Loucy (cell line): ENCODE results near the gene LTB4R2.
A peak's percentile ranks its signal among the peaks of the same experiment; 100 is the strongest.

ENCODE experiments used
- H2AFZ ChIP-seq: fragments of 200-600 bp; sonication (generic); 2 replicates; pipeline ENCODE4 v1.6.0; 2016; ENCODE audit warnings: antibody characterized with exemption, mild to moderate bottlenecking, low read length, moderate library complexity
- H3F3A ChIP-seq: fragments of 200-600 bp; 2 replicates; pipeline ENCODE4 v1.6.0; 2016; ENCODE audit warnings: antibody characterized with exemption, low read depth, mild to moderate bottlenecking
- H3K27me3 ChIP-seq: fragments of 200-600 bp; sonication (generic); 2 replicates; pipeline ENCODE4 v1.6.1; 2014; ENCODE audit warnings: low read length, mild to moderate bottlenecking; ENCODE audit not compliant: insufficient read depth, poor library complexity, severe bottlenecking
- H3K36me3 ChIP-seq: fragments of 200-600 bp; sonication (generic); 2 replicates; pipeline ENCODE4 v1.6.1; 2016; ENCODE audit warnings: low read length; ENCODE audit not compliant: insufficient read depth
- H3K4me1 ChIP-seq: fragments of 200-600 bp; sonication (generic); 2 replicates; pipeline ENCODE4 v1.5.1; 2014; ENCODE audit warnings: low read length, mild to moderate bottlenecking; ENCODE audit not compliant: insufficient read depth, poor library complexity, severe bottlenecking
- H3K4me2 ChIP-seq: fragments of 200-600 bp; sonication (generic); 2 replicates; pipeline ENCODE4 v1.6.0; 2014; ENCODE audit warnings: antibody characterized with exemption, low read length, low read depth, mild to moderate bottlenecking; ENCODE audit not compliant: poor library complexity, severe bottlenecking
- H3K4me3 ChIP-seq: fragments of 200-600 bp; sonication (generic); 2 replicates; pipeline ENCODE4 v1.5.1; 2014; ENCODE audit warnings: low read length, mild to moderate bottlenecking, mixed read lengths; ENCODE audit not compliant: poor library complexity, severe bottlenecking
- H3K79me2 ChIP-seq: fragments of 200-600 bp; sonication (generic); 2 replicates; pipeline ENCODE4 v1.6.1; 2014; ENCODE audit warnings: low read length; ENCODE audit not compliant: insufficient read depth
- H3K9ac ChIP-seq: fragments of 200-600 bp; sonication (generic); 2 replicates; pipeline ENCODE4 v1.6.0; 2014; ENCODE audit warnings: mild to moderate bottlenecking, low read depth, low read length, moderate library complexity; ENCODE audit not compliant: poor library complexity, severe bottlenecking
- H3K9me2 ChIP-seq: fragments of 200-600 bp; sonication (generic); replicated peaks from 2 replicates; pipeline ENCODE4 v1.6.1; 2016; ENCODE audit warnings: low read depth, low read length, mixed read lengths
- H3K9me3 ChIP-seq: fragments of 200-600 bp; sonication (generic); 2 replicates; pipeline ENCODE4 v1.6.1; 2014; ENCODE audit warnings: mild to moderate bottlenecking, antibody characterized with exemption, low read length, low read depth; ENCODE audit not compliant: insufficient read depth
- H4K20me1 ChIP-seq: fragments of 200-600 bp; sonication (generic); 2 replicates; pipeline ENCODE4 v1.6.0; 2014; ENCODE audit warnings: antibody characterized with exemption, low read length, mild to moderate bottlenecking; ENCODE audit not compliant: insufficient read depth, poor library complexity, severe bottlenecking
- EZH2phosphoT487 ChIP-seq: fragments of 200-600 bp; IDR thresholded peaks from 2 replicates; pipeline ENCODE4 v1.6.1; 2018; ENCODE audit warnings: antibody characterized with exemption, mild to moderate bottlenecking, moderate library complexity, borderline replicate concordance
- TF ChIP-seq, protein P1 (sequence below): fragments of 200-600 bp; sonication (generic); conservative IDR thresholded peaks from 2 replicates; pipeline ENCODE4 v1.5.1; 2014; ENCODE audit warnings: mild to moderate bottlenecking, antibody characterized with exemption, low read length

The LTB4R2 gene

GRCh38 chr14:24268225-24268624, 41.7 kb upstream of the LTB4R2 start:
- H3K4me2 ChIP-seq, result no peak overlapping the region
- no peaks in the 10 kb centered on the region for H3K9me3 ChIP-seq
- no peak overlapping the region for H3K4me3 ChIP-seq
- no peaks in the 10 kb centered on the region for H3F3A ChIP-seq
- H2AFZ ChIP-seq, result no peak overlapping the region
- H3K9me2 ChIP-seq, result no peaks in the 10 kb centered on the region
- H3K4me1 ChIP-seq, result peaks cover 14% of the 10 kb centered on the region
- no peaks in the 10 kb centered on the region for H3K36me3 ChIP-seq
- H4K20me1 ChIP-seq, result no peaks in the 10 kb centered on the region
- no peak overlapping the region for H3K9ac ChIP-seq
- H3K79me2 ChIP-seq, result peaks cover 14% of the 10 kb centered on the region; the same call in 1 of the 2 replicates
- H3K27me3 ChIP-seq, result no peaks in the 10 kb centered on the region
- TF ChIP-seq, protein P1, sequence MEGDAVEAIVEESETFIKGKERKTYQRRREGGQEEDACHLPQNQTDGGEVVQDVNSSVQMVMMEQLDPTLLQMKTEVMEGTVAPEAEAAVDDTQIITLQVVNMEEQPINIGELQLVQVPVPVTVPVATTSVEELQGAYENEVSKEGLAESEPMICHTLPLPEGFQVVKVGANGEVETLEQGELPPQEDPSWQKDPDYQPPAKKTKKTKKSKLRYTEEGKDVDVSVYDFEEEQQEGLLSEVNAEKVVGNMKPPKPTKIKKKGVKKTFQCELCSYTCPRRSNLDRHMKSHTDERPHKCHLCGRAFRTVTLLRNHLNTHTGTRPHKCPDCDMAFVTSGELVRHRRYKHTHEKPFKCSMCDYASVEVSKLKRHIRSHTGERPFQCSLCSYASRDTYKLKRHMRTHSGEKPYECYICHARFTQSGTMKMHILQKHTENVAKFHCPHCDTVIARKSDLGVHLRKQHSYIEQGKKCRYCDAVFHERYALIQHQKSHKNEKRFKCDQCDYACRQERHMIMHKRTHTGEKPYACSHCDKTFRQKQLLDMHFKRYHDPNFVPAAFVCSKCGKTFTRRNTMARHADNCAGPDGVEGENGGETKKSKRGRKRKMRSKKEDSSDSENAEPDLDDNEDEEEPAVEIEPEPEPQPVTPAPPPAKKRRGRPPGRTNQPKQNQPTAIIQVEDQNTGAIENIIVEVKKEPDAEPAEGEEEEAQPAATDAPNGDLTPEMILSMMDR, result no peak
- no peak for TF ChIP-seq EZH2phosphoT487

GRCh38 chr14:24269368-24269767, 40.6 kb upstream of the LTB4R2 start:
- no peaks in the 10 kb centered on the region for H3K36me3 ChIP-seq
- H3K4me3 ChIP-seq, result no peak overlapping the region
- H3K79me2 ChIP-seq, result peaks cover 14% of the 10 kb centered on the region; the same call in 1 of the 2 replicates
- peaks cover 14% of the 10 kb centered on the region for H3K4me1 ChIP-seq
- H4K20me1 ChIP-seq, result no peaks in the 10 kb centered on the region
- H3K9me3 ChIP-seq, result no peaks in the 10 kb centered on the region
- no peak overlapping the region for H3K4me2 ChIP-seq
- no peak overlapping the region for H2AFZ ChIP-seq
- H3K9ac ChIP-seq, result no peak overlapping the region
- H3K9me2 ChIP-seq, result no peaks in the 10 kb centered on the region
- TF ChIP-seq EZH2phosphoT487, result no peak
- TF ChIP-seq, protein P1, result no peak
- no peaks in the 10 kb centered on the region for H3F3A ChIP-seq
- no peaks in the 10 kb centered on the region for H3K27me3 ChIP-seq

DNA sequence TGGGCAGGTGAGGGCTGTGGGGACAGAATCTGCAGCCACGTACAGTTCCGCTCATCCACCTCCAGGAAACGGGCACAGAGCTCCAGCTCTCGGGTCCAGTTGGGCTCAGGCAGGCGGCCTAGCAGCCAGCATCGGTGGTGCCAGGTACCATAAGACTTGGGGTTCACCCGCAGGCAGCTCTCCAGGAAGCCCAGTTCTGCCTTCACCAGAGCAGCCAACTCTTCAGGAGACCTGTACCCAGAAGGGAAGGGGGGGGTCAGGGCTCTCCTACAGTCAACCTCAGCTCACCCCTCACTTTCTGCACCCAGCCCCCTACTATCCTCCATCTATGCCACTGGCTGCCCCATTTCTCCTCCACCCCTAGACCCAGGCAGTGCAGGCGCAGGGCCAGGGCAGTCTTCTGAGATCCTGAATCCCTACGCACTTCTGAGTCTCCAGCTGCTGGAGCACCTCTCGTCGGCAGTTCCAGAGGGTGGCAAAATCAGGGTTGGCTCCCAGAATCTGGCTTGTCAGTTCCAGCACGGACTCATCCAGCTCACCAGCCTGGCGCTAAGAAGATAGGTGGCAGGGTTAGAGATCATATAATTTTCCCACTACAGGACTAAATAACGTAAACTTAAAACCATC, 39.9 kb upstream of the LTB4R2 start:
- TF ChIP-seq EZH2phosphoT487, result no peak
- TF ChIP-seq, protein P1, result no peak
- Histone ChIP-seq H3K9me2 (no peaks in the 10 kb centered on the region), H2AFZ (no peak overlapping the region), H3K4me3 (peak overlapping the region; percentile 84), H3K36me3 (no peaks in the 10 kb centered on the region), H3K9me3 (no peaks in the 10 kb centered on the region), H3F3A (no peaks in the 10 kb centered on the region), H3K4me2 (peak overlapping the region; percentile 97), H3K4me1 (peaks cover 14% of the 10 kb centered on the region), H3K9ac (peak overlapping the region; percentile 92), H4K20me1 (no peaks in the 10 kb centered on the region), H3K27me3 (no peaks in the 10 kb centered on the region), H3K79me2 (peaks cover 14% of the 10 kb centered on the region; the same call in 1 of the 2 replicates)
